HL-60/S4 treated with phorbol 12-myristate 13-acetate at 8.2 ng/mL for 4 days and 3 days (cell line): ENCODE data around the gene CDH12.
"Not testable (repeated sequence)": the region's sequence is repeated elsewhere in the genome, so short reads cannot be mapped to it uniquely, and the experiment has no call there.

Source experiments
- in situ Hi-C: fragments of 300-500 bp; cut with MboI; formaldehyde crosslinking; loops from 2 replicates; pipeline ENCODE4 v1.15.0; 2022; ENCODE audit warnings: low sequenced_read_pairs

CDH12 gene

DNA sequence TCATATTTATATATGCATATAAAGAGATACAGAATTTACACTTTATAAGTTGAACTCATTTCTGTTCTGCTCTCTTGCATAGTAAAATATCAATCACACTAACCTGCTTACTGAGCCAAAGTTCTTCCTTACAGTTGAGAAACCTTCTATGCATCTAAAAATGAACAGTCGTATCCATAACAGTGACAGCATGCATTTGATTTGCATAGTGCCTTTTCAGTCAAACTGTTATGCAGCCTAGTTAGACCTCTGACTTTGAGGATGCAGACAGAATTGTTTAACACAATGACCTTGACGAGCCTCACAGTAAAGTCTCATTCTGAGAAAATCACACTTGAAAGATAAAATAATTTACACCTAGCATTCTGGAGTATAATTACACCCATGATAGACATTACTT, 683.9 kb downstream of the CDH12 start:
- in situ Hi-C loops: not testable (repeated sequence)

DNA sequence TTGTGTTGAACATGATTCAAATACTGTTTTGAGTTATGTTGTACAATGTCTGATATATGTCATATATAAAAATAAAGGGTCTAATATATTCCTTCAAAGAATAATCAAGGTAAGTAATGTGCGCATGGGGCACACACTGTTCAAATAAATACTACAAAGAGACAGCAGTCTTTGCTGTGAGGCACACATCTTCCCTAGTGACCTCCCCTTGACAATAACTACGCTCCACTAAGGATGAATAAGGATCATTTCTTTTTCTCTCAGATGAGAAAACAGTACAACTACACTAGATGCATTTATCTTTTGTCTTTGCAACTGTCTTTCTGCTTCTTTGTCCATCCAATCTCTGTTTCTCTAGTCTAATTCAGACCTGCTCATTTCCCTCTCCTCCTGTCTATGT, 684.4 kb downstream of the CDH12 start:
- in situ Hi-C loops: not testable (repeated sequence)

GRCh38 chr5:22165931-22166330, 687.2 kb downstream of the CDH12 start:
- in situ Hi-C loops: not testable (repeated sequence)

DNA sequence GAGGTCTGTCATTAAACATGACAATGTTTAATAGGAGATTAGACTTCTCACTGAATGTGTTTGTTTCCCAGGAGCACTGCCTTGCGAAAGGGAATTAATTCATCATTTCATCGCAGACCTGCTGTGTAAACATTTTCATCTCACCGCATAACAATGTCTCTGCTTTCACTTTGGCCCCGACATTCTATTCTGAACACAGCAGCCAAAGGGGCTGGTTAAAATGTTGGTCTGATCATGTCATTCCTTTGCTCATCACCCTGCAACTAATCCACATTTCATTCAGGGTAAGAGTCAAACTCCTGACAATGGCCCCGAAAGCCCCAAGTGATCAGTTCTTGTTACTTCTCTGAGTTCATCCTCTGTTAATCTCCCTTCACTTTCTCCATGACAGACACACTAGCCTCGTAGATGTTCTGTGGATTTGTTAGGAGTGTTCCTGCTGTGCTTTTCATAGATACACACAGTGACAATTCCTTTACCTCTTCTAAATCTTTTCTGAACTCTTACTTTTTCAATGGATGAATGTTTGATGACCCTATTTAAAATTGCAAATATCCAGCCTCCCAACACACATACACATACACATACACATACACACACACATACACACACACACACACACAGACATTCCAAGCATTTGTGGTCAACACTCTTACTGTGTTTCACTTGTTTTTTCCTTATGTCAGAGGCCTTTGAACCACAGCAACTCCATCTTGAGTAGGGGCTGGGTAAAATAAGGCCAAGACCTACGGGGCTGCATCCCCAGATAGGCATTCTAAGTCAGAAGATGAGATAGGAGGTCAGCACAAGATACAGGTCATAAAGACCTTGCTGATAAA, 688.0 kb downstream of the CDH12 start:
- in situ Hi-C loops: not testable (repeated sequence)

- in situ Hi-C loops: not testable (repeated sequence)
Observed at GRCh38 chr5:22156953-22157352, 696.2 kb downstream of the CDH12 start.

GRCh38 chr5:22154779-22155178, 698.4 kb downstream of the CDH12 start:
- in situ Hi-C loops: not testable (repeated sequence)

DNA sequence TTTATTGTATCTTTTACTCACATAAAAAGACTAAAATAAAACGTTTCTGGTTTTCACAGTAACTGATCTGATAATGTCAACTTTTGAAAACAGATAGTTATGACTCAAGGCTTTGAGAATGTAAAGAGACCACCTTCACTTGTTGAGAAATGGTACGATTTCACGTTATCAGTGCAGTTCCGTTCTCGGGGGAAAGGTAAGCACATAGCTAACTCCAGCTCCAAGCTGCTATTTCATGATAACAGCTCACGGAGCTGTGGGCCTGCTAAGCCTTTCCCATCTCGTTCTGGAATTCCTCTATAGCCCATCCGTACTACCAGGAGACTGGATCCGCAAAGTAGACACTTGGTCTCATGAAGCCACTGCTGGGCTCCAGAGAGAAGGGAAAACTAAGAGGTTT, 701.3 kb downstream of the CDH12 start:
- in situ Hi-C loops: not testable (repeated sequence)

DNA sequence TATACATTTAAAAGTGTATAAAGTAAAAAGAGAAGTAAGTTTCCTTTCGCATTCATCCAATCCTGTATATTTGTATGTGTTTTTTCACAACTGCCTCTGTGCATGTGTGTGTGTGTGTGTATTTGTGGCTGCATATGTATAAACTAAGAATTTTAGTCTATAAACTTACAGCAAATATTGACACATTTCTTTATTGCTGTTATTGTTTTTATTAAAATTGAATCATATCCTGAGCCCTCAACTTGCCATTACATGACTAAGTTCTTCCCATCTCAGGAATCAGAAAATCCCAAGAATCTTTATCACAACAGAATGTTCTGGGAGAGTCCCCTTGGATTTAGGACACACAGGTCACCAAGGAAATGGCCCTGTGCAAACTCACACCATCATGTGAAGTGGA, 712.7 kb downstream of the CDH12 start:
- in situ Hi-C loops: not testable (repeated sequence)

- in situ Hi-C loops: not testable (repeated sequence)
Observed at GRCh38 chr5:22139662-22140300, 713.4 kb downstream of the CDH12 start.

DNA sequence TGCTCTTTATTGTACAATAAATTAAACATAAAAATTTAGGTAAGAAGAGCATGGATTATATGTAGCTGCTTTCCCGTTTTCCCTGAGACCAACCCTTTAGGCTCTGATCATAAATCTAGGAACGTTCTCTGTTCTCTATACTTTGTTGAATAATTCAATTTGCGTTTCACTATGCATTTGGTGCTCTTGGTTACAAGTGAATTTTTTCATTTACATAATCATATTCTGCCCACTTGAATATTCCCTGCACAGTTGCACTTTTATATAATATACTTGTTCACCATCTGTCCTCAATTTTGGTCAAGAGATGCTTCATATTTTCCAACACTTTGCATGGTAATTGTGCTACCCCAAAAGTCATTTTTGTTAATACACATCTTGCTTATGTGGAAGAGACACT, 741.8 kb downstream of the CDH12 start:
- in situ Hi-C loops: no loop called here

DNA sequence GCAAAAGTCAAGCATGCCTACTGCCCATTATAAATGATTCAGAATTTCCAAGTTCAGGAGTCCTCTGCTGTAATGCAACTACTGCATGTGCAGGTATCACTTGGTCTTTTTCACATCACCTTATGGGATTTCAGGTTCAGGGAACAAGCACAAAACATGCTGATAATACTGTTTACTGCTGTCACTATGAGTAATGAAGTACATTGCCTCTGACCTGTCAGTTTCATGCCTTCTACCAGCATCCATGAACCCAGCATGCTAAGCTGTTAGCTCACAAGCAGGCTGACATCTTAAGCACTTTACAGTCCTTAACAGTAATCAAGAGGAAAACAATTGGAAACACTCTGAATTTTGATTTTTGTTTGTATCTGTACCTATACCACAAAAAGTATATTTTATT, 743.8 kb downstream of the CDH12 start:
- in situ Hi-C loops: no loop called here

DNA sequence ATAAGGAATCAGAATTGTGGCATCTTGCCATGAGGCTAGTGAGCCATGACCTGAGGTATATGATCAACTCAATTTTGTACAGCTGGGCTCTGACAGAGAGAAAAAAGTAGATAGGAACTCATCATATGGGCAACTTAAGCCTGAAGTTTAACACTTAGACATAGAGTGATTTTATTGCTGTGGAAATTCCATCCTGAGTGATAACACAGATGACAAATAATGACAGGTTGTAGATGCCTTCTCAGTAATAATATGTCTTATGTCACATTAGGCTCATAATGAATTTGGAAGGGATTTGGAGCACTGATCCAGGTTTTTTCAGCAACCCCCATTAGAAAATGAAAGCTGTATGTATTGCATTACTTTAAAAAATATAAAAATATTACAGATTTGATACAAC, 744.6 kb downstream of the CDH12 start:
- in situ Hi-C loops: no loop called here

DNA sequence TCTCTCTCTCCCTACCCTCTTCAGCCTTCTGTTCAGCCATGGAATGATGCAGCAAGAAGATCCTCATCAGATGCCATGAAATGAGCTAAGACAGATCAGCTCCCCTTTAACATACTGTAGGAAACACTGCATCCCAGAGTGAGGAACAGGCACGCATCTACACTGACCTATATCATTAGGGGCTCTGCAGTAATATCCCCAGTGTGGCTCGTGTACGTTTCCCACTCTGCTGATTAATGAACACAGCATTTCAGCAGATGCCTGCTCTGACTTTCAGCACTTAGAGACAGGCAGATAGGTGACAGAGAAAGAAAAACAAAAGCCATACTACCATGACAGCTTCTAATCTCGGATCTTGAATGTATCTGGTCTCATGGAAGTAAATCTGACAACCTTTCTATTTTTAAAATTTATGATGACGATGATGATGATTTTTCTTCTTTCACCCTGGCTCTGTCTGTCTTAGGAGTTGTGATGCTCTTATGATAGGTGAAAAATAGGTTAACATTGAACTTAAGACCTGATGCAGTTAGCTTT, 750.3 kb downstream of the CDH12 start:
- in situ Hi-C loops: no loop called here

DNA sequence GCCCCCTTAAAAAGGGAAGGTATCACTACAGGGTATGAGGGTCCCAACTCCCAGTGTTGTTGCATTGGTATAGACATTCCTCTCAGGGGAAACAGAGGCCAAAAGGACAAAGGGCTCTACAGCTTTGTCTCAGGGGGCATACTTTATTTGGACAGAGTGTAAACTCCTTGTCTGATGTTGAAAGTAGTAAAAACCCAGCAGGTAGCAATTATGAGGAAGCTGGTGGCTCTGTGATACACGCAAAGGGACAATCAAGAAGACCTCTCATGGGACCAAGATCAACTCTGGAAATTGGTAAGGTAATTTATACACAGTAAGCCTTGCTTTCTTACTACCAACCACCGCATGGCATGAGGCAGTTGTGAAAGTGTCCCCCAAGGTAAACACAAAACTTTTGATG, 764.6 kb downstream of the CDH12 start:
- in situ Hi-C loops: no loop called here

- in situ Hi-C loops: no loop called here
Observed at GRCh38 chr5:22079566-22079965, 773.6 kb downstream of the CDH12 start.

DNA sequence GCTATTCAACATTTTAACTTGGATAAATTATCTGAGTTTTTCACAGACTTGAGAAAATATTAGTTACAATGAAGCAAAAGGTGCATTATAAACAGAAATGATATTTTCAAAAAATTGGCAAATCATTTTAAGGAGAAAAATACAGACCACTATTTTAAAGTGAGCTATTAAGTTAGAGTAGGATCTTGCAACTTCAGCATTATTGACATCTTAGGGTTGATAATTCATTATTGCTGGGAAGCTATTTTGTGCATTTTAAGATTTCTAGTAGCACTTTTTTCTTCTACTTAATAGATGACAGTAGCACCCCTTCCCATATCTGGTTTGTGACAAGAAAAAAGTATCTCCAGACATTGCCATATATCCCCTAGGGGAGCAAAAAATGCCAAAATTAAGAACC, 774.1 kb downstream of the CDH12 start:
- in situ Hi-C loops: no loop called here

GRCh38 chr5:22076586-22076985, 776.6 kb downstream of the CDH12 start:
- in situ Hi-C loops: no loop called here

DNA sequence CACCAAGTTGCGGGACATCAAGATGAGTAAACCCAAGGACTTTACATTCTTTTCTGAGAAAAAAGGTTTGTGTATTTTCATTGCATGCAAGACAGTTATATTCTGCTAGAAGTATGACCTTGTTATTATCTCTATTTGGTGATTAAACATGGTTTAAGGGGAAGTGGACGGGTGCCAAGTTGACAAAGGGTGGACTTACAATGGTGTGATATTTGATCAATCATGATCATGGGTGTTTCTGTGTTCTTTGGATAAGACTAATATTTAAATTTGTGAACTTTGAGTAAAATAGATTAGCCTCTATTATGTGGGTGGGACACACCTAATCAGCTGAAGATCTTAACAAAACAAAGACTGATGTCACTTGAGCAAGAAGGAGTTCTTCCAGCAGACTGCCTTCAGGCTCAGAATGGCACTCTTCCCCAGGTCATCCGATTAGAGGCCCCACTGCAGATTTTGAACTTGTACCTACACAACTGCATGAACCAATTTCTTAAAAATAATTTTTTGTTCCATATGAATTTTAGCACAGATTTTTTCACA, 782.9 kb downstream of the CDH12 start:
- in situ Hi-C loops: no loop called here

DNA sequence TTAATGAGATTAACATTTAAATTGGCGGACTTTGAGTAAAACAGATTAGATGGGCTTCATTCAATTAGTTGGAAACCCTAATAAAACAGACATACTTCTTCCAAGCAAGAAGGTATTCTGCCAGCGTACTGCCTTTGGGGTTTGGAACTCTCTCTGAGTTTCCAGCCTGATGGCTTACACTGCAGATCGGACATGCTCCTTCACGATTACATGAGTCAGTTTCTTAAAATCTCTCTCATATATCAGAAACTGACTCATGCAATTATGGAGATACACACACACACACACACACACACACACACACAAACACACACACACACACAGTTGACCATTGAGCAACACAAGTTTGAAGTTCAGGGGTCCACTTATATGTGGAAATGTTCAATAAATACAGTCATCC, 789.4 kb downstream of the CDH12 start:
- in situ Hi-C loops: no loop called here

GRCh38 chr5:22058620-22059019, 794.5 kb downstream of the CDH12 start:
- in situ Hi-C loops: no loop called here

- in situ Hi-C loops: no loop called here
Observed at GRCh38 chr5:22057012-22057411, 796.1 kb downstream of the CDH12 start.

DNA sequence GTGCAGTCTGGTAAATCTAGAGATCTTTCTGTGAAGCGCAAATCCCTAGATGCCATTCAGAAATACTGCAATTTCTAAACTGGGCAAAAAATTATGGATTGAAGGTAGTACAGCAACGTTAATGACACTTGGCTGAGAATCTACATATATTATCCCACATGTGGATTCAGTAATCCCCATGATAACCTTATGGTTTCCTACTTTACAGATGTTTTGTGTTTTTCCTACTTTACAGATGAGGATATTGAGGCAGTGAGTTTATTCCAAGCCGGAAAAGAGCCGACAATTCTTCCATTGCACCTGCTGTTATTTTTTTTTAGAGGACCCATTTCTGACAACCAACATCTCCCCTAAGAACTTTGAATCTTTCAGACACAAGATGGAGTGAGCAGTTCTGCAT, 796.5 kb downstream of the CDH12 start:
- in situ Hi-C loops: no loop called here
